A673 (cell line): ENCODE results near the gene PDGFC.

Source experiments
- CTCF ChIP-seq: fragments of 300-800, 200-600 bp; sonication (generic); conservative IDR thresholded peaks from 2 replicates; pipeline ENCODE4 v1.5.1; 2017; ENCODE audit warnings: low read depth, mild to moderate bottlenecking, antibody characterized with exemption, low read length, moderate library complexity, mixed read lengths
- EZH2 ChIP-seq: fragments of 200-600 bp; sonication (generic); IDR thresholded peaks from 2 replicates; pipeline ENCODE4 v1.6.1; 2017; ENCODE audit warnings: borderline replicate concordance, low read depth, mild to moderate bottlenecking, mixed read lengths, antibody characterized with exemption, low read length; ENCODE audit not compliant: poor library complexity, severe bottlenecking

GRCh38 chr4:157014621-157015591 is 43.3 kb upstream of the PDGFC start:
- TF ChIP-seq CTCF = no peak
- TF ChIP-seq EZH2 = no peak
